ENCODE data around the gene PALM. TPM values are rescaled to one million over a fixed set of nuclear protein-coding genes. Genes with fewer than 3 reads are reported as not detected.

The PALM gene
- total and polyA plus RNA-seq, 10 of the 15 experiments (the other 5 are each of a cell fraction or from before 2014, with no cell fraction given), result 0.09 to 0.95 (median 0.23) TPM; not detected in 2

GRCh38 chr19:677601-678436 is 30.9 kb upstream of the PALM start:
- BruUV-seq (replicated peaks), result TSS peak; percentile 56
- H3K9ac ChIP-seq (ENCODE audit: control insufficient read depth, insufficient read depth, low read length), result no peak overlapping the region
- H2AFZ ChIP-seq (ENCODE audit: control insufficient read depth, low read depth, low read length), result no peak overlapping the region
- DNase-seq (ENCODE audit: low read depth, low spot score) (no peak), FAIRE-seq (no peak), ATAC-seq (no peak)
- peaks cover 22% of the 10 kb centered on the region for H3K4me1 ChIP-seq (ENCODE audit: control insufficient read depth, insufficient read depth, low read length)
- POLR2A ChIA-PET, result interaction anchor here (1.5 kb wide), 1 partner anchor 56 kb away, joined by 4 read pairs; no protein-coding TSS in a partner anchor
- H3K79me2 ChIP-seq (ENCODE audit: control insufficient read depth, insufficient read depth, low read length), result no peaks in the 10 kb centered on the region
- 40% methylated on average over 22 of the region's 22 CpGs for WGBS (ENCODE audit: insufficient coverage, insufficient replicate concordance, low lambda C conversion rate, missing lambda C conversion rate)
- SMC1A ChIA-PET (ENCODE audit: uncharacterized antibody, unreplicated experiment), result interaction anchor here (0.6 to 1.4 kb wide), 5 partner anchors 45 to 273 kb away, joined by 3 to 5 read pairs (median 3); no protein-coding TSS in a partner anchor
- H3K36me3 ChIP-seq (ENCODE audit: control insufficient read depth in 2 of 2, insufficient read depth in 2 of 2, low read length in 1 of 2), result no peaks in the 10 kb centered on the region
- CTCF ChIA-PET, result interaction anchor here (0.8 to 1.9 kb wide), 2 partner anchors 56 to 59 kb away, joined by 4 to 10 read pairs; no protein-coding TSS in a partner anchor
- H4K20me1 ChIP-seq (ENCODE audit: control insufficient read depth, insufficient read depth), result no peaks in the 10 kb centered on the region; the same call in 1 of the 2 replicates
- in situ Hi-C loops (cut with MboI), result no loop called here
- RAD21 ChIA-PET (ENCODE audit: unreplicated experiment), result interaction anchor here (1.3 kb wide), 1 partner anchor 56 kb away, joined by 4 read pairs; no protein-coding TSS in a partner anchor
- no peak overlapping the region for H3K27ac ChIP-seq (ENCODE audit: control insufficient read depth, insufficient read depth)
- H3K4me2 ChIP-seq (ENCODE audit: control insufficient read depth, insufficient read depth), result peak overlapping the region; percentile 38; the same call in 1 of the 2 replicates
- no peaks in the 10 kb centered on the region for H3K27me3 ChIP-seq (replicated peaks in 1 of 2; ENCODE audit: control insufficient read depth in 2 of 2, insufficient read depth in 2 of 2, low read length in 1 of 2)
- H3K9me3 ChIP-seq (replicated peaks; ENCODE audit: control insufficient read depth, insufficient read depth, low read length), result no peaks in the 10 kb centered on the region
- 0 out of 2 replicates have a peak, but pooled peaks have one; percentile 13 for TF ChIP-seq GATAD2B (conservative IDR thresholded peaks at IDR 0.05; ENCODE audit: low read depth)
- TF ChIP-seq CBX5 (IDR thresholded peaks at IDR 0.05; ENCODE audit: low read depth), result no peak
- TF ChIP-seq IKZF1 (conservative IDR thresholded peaks at IDR 0.05), result 0 out of 2 replicates have a peak, but pooled peaks have one; percentile 28
- TF ChIP-seq RUNX3 (IDR thresholded peaks at IDR 0.05; ENCODE audit: low read length), result peak; percentile 13; the same call in 1 of the 2 replicates
- no peak overlapping the region for H3K4me3 ChIP-seq
- intact Hi-C loops (cut with micrococcal nuclease; ENCODE audit: unreplicated experiment), result no loop called here
